D341Med (cell line): Measurements from ENCODE around the gene DCAF4.
"Not testable (repeated sequence)": the region's sequence is repeated elsewhere in the genome, so short reads cannot be mapped to it uniquely, and the experiment has no call there.

Experiments
- DNase-seq: peaks from one replicate; pipeline ENCODE4 v3.0.0; 2012; ENCODE audit warnings: low spot score

The DCAF4 gene

GRCh38 chr14:72970824-72971434, 44.7 kb downstream of the DCAF4 start:
- no peak for DNase-seq

- DNase-seq: no peak
Observed at GRCh38 chr14:72974661-72975060, 48.4 kb downstream of the DCAF4 start.

- DNase-seq: no peak
Observed at GRCh38 chr14:72975770-72976169, 49.5 kb downstream of the DCAF4 start.

GRCh38 chr14:72978856-72979255, 52.6 kb downstream of the DCAF4 start:
- DNase-seq: no peak

- no peak for DNase-seq
Observed at GRCh38 chr14:72980863-72981262, 54.6 kb downstream of the DCAF4 start.

- DNase-seq: no peak
Observed at GRCh38 chr14:72982146-72982708, 56.0 kb downstream of the DCAF4 start.

- no peak for DNase-seq
Observed at GRCh38 chr14:72986214-72986613, 60.0 kb downstream of the DCAF4 start.

- no peak for DNase-seq
Observed at GRCh38 chr14:72986857-72987256, 60.6 kb downstream of the DCAF4 start.

GRCh38 chr14:72990171-72990570, 63.9 kb downstream of the DCAF4 start:
- no peak for DNase-seq

- no peak for DNase-seq
Observed at GRCh38 chr14:72996916-72997315, 70.7 kb downstream of the DCAF4 start.

GRCh38 chr14:72998252-72998903, 72.1 kb downstream of the DCAF4 start:
- DNase-seq: no peak

- DNase-seq: no peak
Observed at GRCh38 chr14:72999316-72999715, 73.1 kb downstream of the DCAF4 start.

- DNase-seq: no peak
Observed at GRCh38 chr14:73000073-73000472, 73.8 kb downstream of the DCAF4 start.

- no peak for DNase-seq
Observed at GRCh38 chr14:73003681-73004080, 77.4 kb downstream of the DCAF4 start.

GRCh38 chr14:73004641-73005040, 78.4 kb downstream of the DCAF4 start:
- DNase-seq: not testable (repeated sequence)

- no peak for DNase-seq
Observed at GRCh38 chr14:73007835-73008234, 81.6 kb downstream of the DCAF4 start.

GRCh38 chr14:73008501-73008900, 82.2 kb downstream of the DCAF4 start:
- DNase-seq: no peak
